GM11168 (cell line): Measurements from ENCODE around the gene PLCB1.
"Not testable (repeated sequence)": the region's sequence is repeated elsewhere in the genome, so short reads cannot be mapped to it uniquely, and the experiment has no call there.

Experiments
- in situ Hi-C: fragments of 300-500 bp; cut with MboI; formaldehyde crosslinking; loops from one replicate; pipeline ENCODE4 v1.12.0; 2022; ENCODE audit warnings: low sequenced_read_pairs; ENCODE audit not compliant: unreplicated experiment

Gene PLCB1

GRCh38 chr20:8423482-8423881 lies 291.4 kb downstream of the PLCB1 start:
- in situ Hi-C loops, result no loop called here

GRCh38 chr20:8424010-8424409 lies 291.9 kb downstream of the PLCB1 start:
- in situ Hi-C loops, result no loop called here

GRCh38 chr20:8425016-8425415 lies 292.9 kb downstream of the PLCB1 start:
- in situ Hi-C loops, result no loop called here

- in situ Hi-C loops, result no loop called here
Observed at GRCh38 chr20:8425802-8426201, 293.7 kb downstream of the PLCB1 start.

GRCh38 chr20:8427419-8428040 lies 295.5 kb downstream of the PLCB1 start:
- in situ Hi-C loops, result no loop called here

GRCh38 chr20:8428988-8429387 lies 296.9 kb downstream of the PLCB1 start:
- in situ Hi-C loops, result no loop called here

- in situ Hi-C loops, result no loop called here
Observed at GRCh38 chr20:8431538-8432434, 299.7 kb downstream of the PLCB1 start.

- in situ Hi-C loops, result no loop called here
Observed at GRCh38 chr20:8432435-8433148, 300.5 kb downstream of the PLCB1 start.

- in situ Hi-C loops, result no loop called here
Observed at GRCh38 chr20:8433291-8433690, 301.2 kb downstream of the PLCB1 start.

GRCh38 chr20:8434326-8434876 lies 302.3 kb downstream of the PLCB1 start:
- in situ Hi-C loops, result no loop called here

- in situ Hi-C loops, result no loop called here
Observed at GRCh38 chr20:8435285-8436035, 303.4 kb downstream of the PLCB1 start.

GRCh38 chr20:8436938-8437337 lies 304.9 kb downstream of the PLCB1 start:
- in situ Hi-C loops, result not testable (repeated sequence)

- in situ Hi-C loops, result no loop called here
Observed at GRCh38 chr20:8438748-8439147, 306.7 kb downstream of the PLCB1 start.

- in situ Hi-C loops, result no loop called here
Observed at GRCh38 chr20:8443464-8444072, 311.5 kb downstream of the PLCB1 start.

- in situ Hi-C loops, result no loop called here
Observed at GRCh38 chr20:8447262-8448120, 315.4 kb downstream of the PLCB1 start.

GRCh38 chr20:8449123-8449522 lies 317.1 kb downstream of the PLCB1 start:
- in situ Hi-C loops, result no loop called here

- in situ Hi-C loops, result no loop called here
Observed at GRCh38 chr20:8454137-8454712, 322.2 kb downstream of the PLCB1 start.

GRCh38 chr20:8456765-8457164 lies 324.7 kb downstream of the PLCB1 start:
- in situ Hi-C loops, result no loop called here
